OCI-LY1 (cell line): Measurements from ENCODE around the gene GOLGA1.

Source experiments
- H2AFZ ChIP-seq: fragments of 200-600 bp; sonication (generic), shearing (Covaris generic); 2 replicates; pipeline ENCODE4 v1.6.0; 2014; ENCODE audit warnings: antibody characterized with exemption, mild to moderate bottlenecking, low read length
- H3F3A ChIP-seq: fragments of 200-600 bp; sonication (generic), shearing (Covaris generic); 2 replicates; pipeline ENCODE4 v1.6.0; 2014; ENCODE audit warnings: mild to moderate bottlenecking, antibody characterized with exemption, low read length, moderate library complexity; ENCODE audit not compliant: insufficient read depth
- H3K27ac ChIP-seq: fragments of 200-600 bp; sonication (generic); 2 replicates; pipeline ENCODE4 v1.5.1; 2014; ENCODE audit warnings: low read length, mixed run types, mild to moderate bottlenecking, low read depth; ENCODE audit not compliant: poor library complexity, severe bottlenecking
- H3K27me3 ChIP-seq: fragments of 200-600 bp; sonication (generic); 2 replicates; pipeline ENCODE4 v1.6.0; 2014; ENCODE audit warnings: antibody characterized with exemption, mild to moderate bottlenecking, low read length, moderate library complexity; ENCODE audit not compliant: insufficient read depth
- H3K36me3 ChIP-seq: fragments of 200-600 bp; sonication (generic); 2 replicates; pipeline ENCODE4 v1.6.1; 2014; ENCODE audit warnings: mild to moderate bottlenecking, antibody characterized with exemption, low read length, moderate library complexity, mixed read lengths; ENCODE audit not compliant: insufficient read depth
- H3K4me1 ChIP-seq: fragments of 200-600 bp; sonication (generic); 2 replicates; pipeline ENCODE4 v1.5.1; 2014; ENCODE audit warnings: mild to moderate bottlenecking, low read length, moderate library complexity; ENCODE audit not compliant: insufficient read depth, severe bottlenecking
- H3K4me2 ChIP-seq: fragments of 200-600 bp; sonication (generic), shearing (Covaris generic); 2 replicates; pipeline ENCODE4 v1.6.1; 2014; ENCODE audit warnings: low read length
- H3K4me3 ChIP-seq: fragments of 200-600 bp; sonication (generic); 2 replicates; pipeline ENCODE4 v1.5.1; 2014; ENCODE audit warnings: low read length, low read depth, mild to moderate bottlenecking, mixed read lengths; ENCODE audit not compliant: poor library complexity, severe bottlenecking
- H3K79me2 ChIP-seq: fragments of 200-600 bp; shearing (Covaris generic); 2 replicates; pipeline ENCODE4 v1.6.1; 2016; ENCODE audit warnings: mixed run types, low read length, mixed read lengths; ENCODE audit not compliant: insufficient read depth
- H3K9ac ChIP-seq: fragments of 200-600 bp; sonication (generic), shearing (Covaris generic); 2 replicates; pipeline ENCODE4 v1.6.1; 2014; ENCODE audit warnings: mild to moderate bottlenecking, low read length, mixed read lengths
- H3K9me2 ChIP-seq: fragments of 200-600 bp; sonication (generic), shearing (Covaris generic); 2 replicates; pipeline ENCODE4 v1.6.1; 2014; ENCODE audit warnings: low read depth, mild to moderate bottlenecking, low read length, mixed read lengths
- H3K9me3 ChIP-seq: fragments of 200-600 bp; shearing (Covaris generic); 2 replicates; pipeline ENCODE4 v1.6.1; 2014; ENCODE audit warnings: low read length, mixed read lengths
- H4K20me1 ChIP-seq: fragments of 200-600 bp; sonication (generic), shearing (Covaris generic); 2 replicates; pipeline ENCODE4 v1.6.0; 2016; ENCODE audit warnings: mild to moderate bottlenecking, low read length; ENCODE audit not compliant: insufficient read depth
- EZH2 ChIP-seq: fragments of 200-600 bp; sonication (generic), shearing (Covaris generic); IDR thresholded peaks from 2 replicates; pipeline ENCODE4 v1.8.0; 2017; ENCODE audit warnings: borderline replicate concordance, mixed run types, mild to moderate bottlenecking, antibody characterized with exemption, low read length, moderate library complexity, mixed read lengths
- TF ChIP-seq, protein P1 (sequence below): fragments of 200-600 bp; sonication (generic), shearing (Covaris generic); IDR thresholded peaks from 2 replicates; pipeline ENCODE4 v1.5.1; 2017; ENCODE audit warnings: mild to moderate bottlenecking, antibody characterized with exemption, low read length, moderate library complexity, mixed read lengths

The GOLGA1 gene

DNA sequence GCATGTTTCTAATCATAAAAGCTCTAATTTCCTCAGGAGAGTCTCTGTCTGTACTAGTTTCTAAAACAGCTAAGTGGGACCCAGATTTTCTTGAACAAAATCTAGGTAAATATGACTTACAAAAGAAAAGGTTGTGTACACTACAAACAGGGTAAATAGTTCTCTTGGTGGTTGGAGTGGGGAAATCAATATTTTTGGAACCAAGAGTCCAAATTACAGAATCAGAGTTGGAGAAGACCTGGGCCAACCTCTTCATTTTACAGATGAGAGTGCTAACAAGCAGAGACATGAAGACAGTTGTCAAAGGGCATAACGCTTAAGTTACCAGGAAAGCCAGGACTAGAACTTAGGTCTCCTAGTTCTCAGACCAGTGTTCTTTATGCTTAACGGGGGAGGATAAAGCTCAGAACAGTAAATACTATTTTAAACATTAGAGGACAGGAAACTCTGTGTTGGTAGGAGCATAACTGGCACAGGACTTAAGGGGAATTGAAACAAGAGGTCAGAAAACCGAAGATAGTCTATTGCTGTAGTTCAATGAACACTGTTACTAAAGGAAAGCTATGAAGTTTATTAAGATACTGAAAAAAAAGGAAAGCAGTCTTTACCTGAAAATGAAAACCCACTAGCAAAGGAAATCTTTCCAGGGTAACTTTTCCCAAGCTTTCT, 9.3 kb upstream of the GOLGA1 start:
- no peak overlapping the region for H3K4me3 ChIP-seq
- H3K27ac ChIP-seq, result no peak overlapping the region
- H3K27me3 ChIP-seq, result no peaks in the 10 kb centered on the region
- TF ChIP-seq, protein P1, sequence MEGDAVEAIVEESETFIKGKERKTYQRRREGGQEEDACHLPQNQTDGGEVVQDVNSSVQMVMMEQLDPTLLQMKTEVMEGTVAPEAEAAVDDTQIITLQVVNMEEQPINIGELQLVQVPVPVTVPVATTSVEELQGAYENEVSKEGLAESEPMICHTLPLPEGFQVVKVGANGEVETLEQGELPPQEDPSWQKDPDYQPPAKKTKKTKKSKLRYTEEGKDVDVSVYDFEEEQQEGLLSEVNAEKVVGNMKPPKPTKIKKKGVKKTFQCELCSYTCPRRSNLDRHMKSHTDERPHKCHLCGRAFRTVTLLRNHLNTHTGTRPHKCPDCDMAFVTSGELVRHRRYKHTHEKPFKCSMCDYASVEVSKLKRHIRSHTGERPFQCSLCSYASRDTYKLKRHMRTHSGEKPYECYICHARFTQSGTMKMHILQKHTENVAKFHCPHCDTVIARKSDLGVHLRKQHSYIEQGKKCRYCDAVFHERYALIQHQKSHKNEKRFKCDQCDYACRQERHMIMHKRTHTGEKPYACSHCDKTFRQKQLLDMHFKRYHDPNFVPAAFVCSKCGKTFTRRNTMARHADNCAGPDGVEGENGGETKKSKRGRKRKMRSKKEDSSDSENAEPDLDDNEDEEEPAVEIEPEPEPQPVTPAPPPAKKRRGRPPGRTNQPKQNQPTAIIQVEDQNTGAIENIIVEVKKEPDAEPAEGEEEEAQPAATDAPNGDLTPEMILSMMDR, result no peak
- no peak for TF ChIP-seq EZH2
- H3K4me1 ChIP-seq, result no peaks in the 10 kb centered on the region
- no peaks in the 10 kb centered on the region for H3K9me3 ChIP-seq
- peaks cover 13% of the 10 kb centered on the region; the same call in 1 of the 2 replicates for H3K36me3 ChIP-seq
- H3K79me2 ChIP-seq, result no peaks in the 10 kb centered on the region
- H2AFZ ChIP-seq, result no peak overlapping the region
- no peak overlapping the region for H3K4me2 ChIP-seq
- H3K9me2 ChIP-seq, result no peaks in the 10 kb centered on the region; the same call in 1 of the 2 replicates
- no peaks in the 10 kb centered on the region for H4K20me1 ChIP-seq
- no peak overlapping the region for H3K9ac ChIP-seq
- no peaks in the 10 kb centered on the region; the same call in 1 of the 2 replicates for H3F3A ChIP-seq

- H3K4me2 ChIP-seq, result no peak overlapping the region
Observed at GRCh38 chr9:124949387-124949786, 8.5 kb upstream of the GOLGA1 start.

GRCh38 chr9:124947727-124948391, 7.0 kb upstream of the GOLGA1 start:
- Histone ChIP-seq H3K4me1 (no peaks in the 10 kb centered on the region), H3K79me2 (no peaks in the 10 kb centered on the region), H3K36me3 (peaks cover 12% of the 10 kb centered on the region; the same call in 1 of the 2 replicates), H3K9me2 (no peaks in the 10 kb centered on the region), H3K9ac (no peak overlapping the region), H3K9me3 (no peaks in the 10 kb centered on the region), H3K4me3 (no peak overlapping the region), H3K27ac (no peak overlapping the region), H3K27me3 (no peaks in the 10 kb centered on the region), H2AFZ (no peak overlapping the region), H3K4me2 (no peak overlapping the region), H3F3A (no peaks in the 10 kb centered on the region; the same call in 1 of the 2 replicates), H4K20me1 (no peaks in the 10 kb centered on the region)
- TF ChIP-seq, protein P1, result no peak
- TF ChIP-seq EZH2, result no peak

More at GRCh38 chr9:124949387-124949786, 8.5 kb upstream of the GOLGA1 start:
- Histone ChIP-seq H3K9ac (no peak overlapping the region), H3K36me3 (peaks cover 13% of the 10 kb centered on the region; the same call in 1 of the 2 replicates), H3K9me2 (no peaks in the 10 kb centered on the region; the same call in 1 of the 2 replicates), H4K20me1 (no peaks in the 10 kb centered on the region), H3K27me3 (no peaks in the 10 kb centered on the region), H2AFZ (no peak overlapping the region), H3K79me2 (no peaks in the 10 kb centered on the region), H3K4me1 (no peaks in the 10 kb centered on the region), H3K9me3 (no peaks in the 10 kb centered on the region), H3F3A (no peaks in the 10 kb centered on the region; the same call in 1 of the 2 replicates), H3K4me3 (no peak overlapping the region), H3K27ac (no peak overlapping the region)
- TF ChIP-seq, protein P1, result no peak
- no peak for TF ChIP-seq EZH2
